ENCODE measurements around the gene ITGA11.

The ITGA11 gene

GRCh38 chr15:68365770-68366169 lies 66.2 kb downstream of the ITGA11 start:
- Histone ChIP-seq H2AFZ (ENCODE audit: low read length) (no peak overlapping the region), H3K9me2 (ENCODE audit: low read depth, low read length) (no peaks in the 10 kb centered on the region), H3K9ac (ENCODE audit: low read length) (no peak overlapping the region), H3K4me2 (ENCODE audit: low read length) (no peak overlapping the region), H3F3A (ENCODE audit: insufficient read depth, low read length) (no peaks in the 10 kb centered on the region), H3K79me2 (ENCODE audit: insufficient read depth, low read length) (no peaks in the 10 kb centered on the region), H4K20me1 (ENCODE audit: insufficient read depth, low read length) (no peaks in the 10 kb centered on the region), H3K27ac (ENCODE audit: low read depth, low read length, poor library complexity, severe bottlenecking) (no peak overlapping the region), H3K36me3 (ENCODE audit: insufficient read depth, low read length) (no peaks in the 10 kb centered on the region), H3K27me3 (ENCODE audit: insufficient read depth, low read length) (peaks cover 5% of the 10 kb centered on the region; the same call in 1 of the 2 replicates), H3K4me1 (ENCODE audit: insufficient read depth, low read length, severe bottlenecking) (no peaks in the 10 kb centered on the region), H3K4me3 (ENCODE audit: low read depth, low read length, poor library complexity, severe bottlenecking) (no peak overlapping the region), H3K9me3 (ENCODE audit: low read length) (no peaks in the 10 kb centered on the region)
- TF ChIP-seq CTCF (IDR thresholded peaks at IDR 0.05; ENCODE audit: low read length), result no peak
- no peak for TF ChIP-seq EZH2 (IDR thresholded peaks at IDR 0.05; ENCODE audit: borderline replicate concordance, low read length)

- Histone ChIP-seq H3K36me3 (ENCODE audit: insufficient read depth, low read length) (no peaks in the 10 kb centered on the region), H3K27me3 (ENCODE audit: insufficient read depth, low read length) (0 out of 2 replicates have a peak, but pooled peaks cover under 1% of the 10 kb centered on the region), H3K4me2 (ENCODE audit: low read length) (no peak overlapping the region), H3K9me3 (ENCODE audit: low read length) (no peaks in the 10 kb centered on the region), H3K4me1 (ENCODE audit: insufficient read depth, low read length, severe bottlenecking) (no peaks in the 10 kb centered on the region), H2AFZ (ENCODE audit: low read length) (no peak overlapping the region), H3K27ac (ENCODE audit: low read depth, low read length, poor library complexity, severe bottlenecking) (no peak overlapping the region), H3K9me2 (ENCODE audit: low read depth, low read length) (no peaks in the 10 kb centered on the region), H3K4me3 (ENCODE audit: low read depth, low read length, poor library complexity, severe bottlenecking) (no peak overlapping the region), H3K79me2 (ENCODE audit: insufficient read depth, low read length) (no peaks in the 10 kb centered on the region), H3F3A (ENCODE audit: insufficient read depth, low read length) (no peaks in the 10 kb centered on the region), H4K20me1 (ENCODE audit: insufficient read depth, low read length) (no peaks in the 10 kb centered on the region), H3K9ac (ENCODE audit: low read length) (no peak overlapping the region)
- TF ChIP-seq CTCF (IDR thresholded peaks at IDR 0.05; ENCODE audit: low read length) (no peak), EZH2 (IDR thresholded peaks at IDR 0.05; ENCODE audit: borderline replicate concordance, low read length) (no peak)
Observed at GRCh38 chr15:68365140-68365745, 66.7 kb downstream of the ITGA11 start.

GRCh38 chr15:68364660-68365035 lies 67.3 kb downstream of the ITGA11 start:
- Histone ChIP-seq H4K20me1 (ENCODE audit: insufficient read depth, low read length) (no peaks in the 10 kb centered on the region), H3K4me2 (ENCODE audit: low read length) (no peak overlapping the region), H3K4me1 (ENCODE audit: insufficient read depth, low read length, severe bottlenecking) (no peaks in the 10 kb centered on the region), H3K36me3 (ENCODE audit: insufficient read depth, low read length) (no peaks in the 10 kb centered on the region), H2AFZ (ENCODE audit: low read length) (no peak overlapping the region), H3K9ac (ENCODE audit: low read length) (no peak overlapping the region), H3K27ac (ENCODE audit: low read depth, low read length, poor library complexity, severe bottlenecking) (no peak overlapping the region), H3F3A (ENCODE audit: insufficient read depth, low read length) (no peaks in the 10 kb centered on the region), H3K79me2 (ENCODE audit: insufficient read depth, low read length) (no peaks in the 10 kb centered on the region), H3K9me2 (ENCODE audit: low read depth, low read length) (no peaks in the 10 kb centered on the region), H3K9me3 (ENCODE audit: low read length) (no peaks in the 10 kb centered on the region), H3K27me3 (ENCODE audit: insufficient read depth, low read length) (no peaks in the 10 kb centered on the region), H3K4me3 (ENCODE audit: low read depth, low read length, poor library complexity, severe bottlenecking) (no peak overlapping the region)
- TF ChIP-seq CTCF (IDR thresholded peaks at IDR 0.05; ENCODE audit: low read length), result no peak
- TF ChIP-seq EZH2 (IDR thresholded peaks at IDR 0.05; ENCODE audit: borderline replicate concordance, low read length), result no peak

All from OCI-LY1 (cell line).